OCI-LY3 (cell line): ENCODE data around the gene KRTAP5-1.

ENCODE experiments used
- H2AFZ ChIP-seq: fragments of 200-600, 300-600 bp; shearing (Covaris generic); 2 replicates; pipeline ENCODE4 v1.6.0; 2014; ENCODE audit warnings: antibody characterized with exemption, low read depth, low read length
- H3K27ac ChIP-seq: fragments of 200-600, 300-600 bp; sonication (generic); 2 replicates; pipeline ENCODE4 v1.5.1; 2014; ENCODE audit warnings: mild to moderate bottlenecking, low read length, moderate library complexity, mixed read lengths
- H3K27me3 ChIP-seq: fragments of 200-600, 300-600 bp; sonication (generic); 2 replicates; pipeline ENCODE4 v1.6.1; 2014; ENCODE audit warnings: low read depth, low read length, mixed read lengths
- H3K36me3 ChIP-seq: fragments of 200-600, 300-600 bp; sonication (generic); replicated peaks from 2 replicates; pipeline ENCODE3; 2014; ENCODE audit warnings: low read depth, low read length, mixed read lengths
- H3K4me1 ChIP-seq: fragments of 300-600, 200-600 bp; sonication (generic); 2 replicates; pipeline ENCODE4 v1.6.1; 2014; ENCODE audit warnings: low read length, mixed read lengths
- H3K4me2 ChIP-seq: fragments of 200-600, 300-600 bp; sonication (generic); 2 replicates; pipeline ENCODE4 v1.6.1; 2014; ENCODE audit warnings: low read length, mixed read lengths
- H3K4me3 ChIP-seq: fragments of 300-600, 200-600 bp; sonication (generic); 2 replicates; pipeline ENCODE4 v1.5.1; 2014; ENCODE audit warnings: antibody characterized with exemption, mild to moderate bottlenecking, low read length, moderate library complexity
- H3K79me2 ChIP-seq: fragments of 300-600, 200-600 bp; shearing (Covaris generic); 2 replicates; pipeline ENCODE4 v1.6.1; 2014; ENCODE audit warnings: mild to moderate bottlenecking, low read length, mixed read lengths
- H3K9ac ChIP-seq: fragments of 300-600, 200-600 bp; shearing (Covaris generic); 2 replicates; pipeline ENCODE4 v1.6.0; 2014; ENCODE audit warnings: mild to moderate bottlenecking, low read length, moderate library complexity
- H3K9me3 ChIP-seq: fragments of 200-600, 300-600 bp; shearing (Covaris generic); 2 replicates; pipeline ENCODE4 v1.6.1; 2014; ENCODE audit warnings: low read length, mixed read lengths; ENCODE audit not compliant: insufficient read depth
- H4K20me1 ChIP-seq: fragments of 200-600, 300-600 bp; sonication (generic); 2 replicates; pipeline ENCODE4 v1.6.1; 2016; ENCODE audit warnings: low read length, mixed read lengths; ENCODE audit not compliant: insufficient read depth
- EZH2phosphoT487 ChIP-seq: fragments of 200-600 bp; shearing (Covaris generic); IDR thresholded peaks from 2 replicates; pipeline ENCODE4 v1.6.1; 2018; ENCODE audit warnings: antibody characterized with exemption, mixed run types, low read depth
- TF ChIP-seq, protein P1 (sequence below): fragments of 200-600, 300-600 bp; sonication (generic); IDR thresholded peaks from 2 replicates; pipeline ENCODE4 v1.5.1; 2014; ENCODE audit warnings: antibody characterized with exemption, low read length, low read depth

KRTAP5-1 gene

GRCh38 chr11:1546536-1547466 is 38.3 kb downstream of the KRTAP5-1 start:
- Histone ChIP-seq H3K36me3 (no peaks in the 10 kb centered on the region), H3K4me3 (peak overlapping the region; percentile 70), H3K9ac (no peak overlapping the region), H3K4me1 (0 out of 2 replicates have a peak, but pooled peaks cover 3% of the 10 kb centered on the region), H3K27me3 (peaks cover 28% of the 10 kb centered on the region), H3K4me2 (peak overlapping the region; percentile 68), H3K79me2 (no peaks in the 10 kb centered on the region), H3K9me3 (no peaks in the 10 kb centered on the region), H4K20me1 (no peaks in the 10 kb centered on the region), H3K27ac (no peak overlapping the region), H2AFZ (no peak overlapping the region)
- no peak for TF ChIP-seq EZH2phosphoT487
- TF ChIP-seq, protein P1, sequence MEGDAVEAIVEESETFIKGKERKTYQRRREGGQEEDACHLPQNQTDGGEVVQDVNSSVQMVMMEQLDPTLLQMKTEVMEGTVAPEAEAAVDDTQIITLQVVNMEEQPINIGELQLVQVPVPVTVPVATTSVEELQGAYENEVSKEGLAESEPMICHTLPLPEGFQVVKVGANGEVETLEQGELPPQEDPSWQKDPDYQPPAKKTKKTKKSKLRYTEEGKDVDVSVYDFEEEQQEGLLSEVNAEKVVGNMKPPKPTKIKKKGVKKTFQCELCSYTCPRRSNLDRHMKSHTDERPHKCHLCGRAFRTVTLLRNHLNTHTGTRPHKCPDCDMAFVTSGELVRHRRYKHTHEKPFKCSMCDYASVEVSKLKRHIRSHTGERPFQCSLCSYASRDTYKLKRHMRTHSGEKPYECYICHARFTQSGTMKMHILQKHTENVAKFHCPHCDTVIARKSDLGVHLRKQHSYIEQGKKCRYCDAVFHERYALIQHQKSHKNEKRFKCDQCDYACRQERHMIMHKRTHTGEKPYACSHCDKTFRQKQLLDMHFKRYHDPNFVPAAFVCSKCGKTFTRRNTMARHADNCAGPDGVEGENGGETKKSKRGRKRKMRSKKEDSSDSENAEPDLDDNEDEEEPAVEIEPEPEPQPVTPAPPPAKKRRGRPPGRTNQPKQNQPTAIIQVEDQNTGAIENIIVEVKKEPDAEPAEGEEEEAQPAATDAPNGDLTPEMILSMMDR, result peak; percentile 76

DNA sequence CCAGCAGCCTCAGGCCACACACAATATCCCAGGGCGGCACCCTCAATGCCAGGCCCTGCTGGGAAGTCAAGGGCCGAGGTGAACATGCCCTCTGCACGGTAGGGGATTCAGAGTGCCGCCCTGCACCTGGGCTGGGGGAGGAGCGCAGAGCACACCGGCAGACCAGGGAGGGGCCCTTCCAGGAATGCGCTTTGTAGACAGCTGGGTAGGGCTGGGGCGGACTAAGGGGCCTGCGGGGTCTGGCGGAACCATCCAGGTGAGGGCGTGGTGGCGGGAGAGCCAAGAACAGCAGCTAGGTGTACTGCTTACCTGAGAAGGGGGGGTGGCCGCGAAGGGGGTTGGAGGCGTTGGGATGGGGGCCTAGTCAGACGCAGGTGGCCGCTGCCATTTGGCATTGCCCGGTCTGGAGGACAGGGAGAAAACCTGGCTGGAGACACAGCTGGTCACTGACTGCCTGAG is 39.0 kb downstream of the KRTAP5-1 start:
- Histone ChIP-seq H3K27me3 (peaks cover 28% of the 10 kb centered on the region), H2AFZ (no peak overlapping the region), H3K79me2 (no peaks in the 10 kb centered on the region), H3K36me3 (no peaks in the 10 kb centered on the region), H3K4me2 (peak overlapping the region; percentile 68; the same call in 1 of the 2 replicates), H3K4me3 (no peak overlapping the region), H4K20me1 (no peaks in the 10 kb centered on the region), H3K9ac (no peak overlapping the region), H3K27ac (no peak overlapping the region), H3K9me3 (no peaks in the 10 kb centered on the region), H3K4me1 (0 out of 2 replicates have a peak, but pooled peaks cover 3% of the 10 kb centered on the region)
- no peak for TF ChIP-seq EZH2phosphoT487
- TF ChIP-seq, protein P1, result no peak

DNA sequence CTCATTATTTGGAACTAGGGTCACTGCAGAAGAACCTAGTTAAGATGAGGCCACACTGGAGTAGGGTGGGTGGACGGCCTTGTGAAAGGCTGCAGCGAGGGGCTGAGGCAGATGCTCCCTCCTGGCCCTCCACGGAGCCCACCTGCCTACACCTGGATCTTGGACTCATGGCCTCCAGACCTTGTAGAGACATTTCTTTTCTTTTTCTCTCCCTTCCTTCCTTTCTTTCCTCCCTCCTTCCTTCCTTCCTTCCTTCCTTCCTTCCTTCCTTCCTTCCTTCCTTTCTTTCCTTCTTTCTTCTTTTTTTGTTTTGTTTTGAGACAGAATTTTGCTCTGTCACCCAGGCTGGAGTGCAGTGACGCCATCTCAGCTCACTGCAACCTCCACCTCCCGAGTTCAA is 39.7 kb downstream of the KRTAP5-1 start:
- Histone ChIP-seq H3K4me2 (no peak overlapping the region), H3K79me2 (no peaks in the 10 kb centered on the region), H3K4me1 (0 out of 2 replicates have a peak, but pooled peaks cover 3% of the 10 kb centered on the region), H3K36me3 (no peaks in the 10 kb centered on the region), H4K20me1 (no peaks in the 10 kb centered on the region), H3K27me3 (peaks cover 28% of the 10 kb centered on the region), H3K4me3 (no peak overlapping the region), H2AFZ (no peak overlapping the region), H3K27ac (no peak overlapping the region), H3K9ac (no peak overlapping the region), H3K9me3 (no peaks in the 10 kb centered on the region)
- no peak for TF ChIP-seq EZH2phosphoT487
- TF ChIP-seq, protein P1, result no peak

- Histone ChIP-seq H3K9ac (no peak overlapping the region), H3K27me3 (peaks cover 28% of the 10 kb centered on the region)
Observed at GRCh38 chr11:1544536-1544935, 40.5 kb downstream of the KRTAP5-1 start.

More at GRCh38 chr11:1544536-1544935, 40.5 kb downstream of the KRTAP5-1 start:
- no peak overlapping the region for H3K4me3 ChIP-seq
- no peak overlapping the region for H3K27ac ChIP-seq
- no peaks in the 10 kb centered on the region for H4K20me1 ChIP-seq
- H3K4me1 ChIP-seq, result 0 out of 2 replicates have a peak, but pooled peaks cover 3% of the 10 kb centered on the region
- H3K36me3 ChIP-seq, result no peaks in the 10 kb centered on the region
- H3K4me2 ChIP-seq, result no peak overlapping the region
- TF ChIP-seq, protein P1, result no peak
- no peak for TF ChIP-seq EZH2phosphoT487
- no peaks in the 10 kb centered on the region for H3K79me2 ChIP-seq
- no peak overlapping the region for H2AFZ ChIP-seq
- H3K9me3 ChIP-seq, result no peaks in the 10 kb centered on the region
